ENCODE results near the gene HARBI1.

The HARBI1 gene

GRCh38 chr11:46607516-46607915, 9.5 kb downstream of the HARBI1 start:
- Histone ChIP-seq H3K36me3 (ENCODE audit: insufficient read depth, low read length) (peaks cover 5% of the 10 kb centered on the region; the same call in 1 of the 2 replicates), H3K9me3 (ENCODE audit: insufficient read depth, low read depth, low read length) (no peaks in the 10 kb centered on the region), H3K9ac (ENCODE audit: low read depth, low read length, poor library complexity, severe bottlenecking) (no peak overlapping the region), H3F3A (ENCODE audit: low read depth) (no peaks in the 10 kb centered on the region), H3K79me2 (ENCODE audit: insufficient read depth, low read length) (no peaks in the 10 kb centered on the region), H3K4me2 (ENCODE audit: low read depth, low read length, poor library complexity, severe bottlenecking) (no peak overlapping the region), H3K4me3 (ENCODE audit: low read length, poor library complexity, severe bottlenecking) (no peak overlapping the region), H3K9me2 (replicated peaks; ENCODE audit: low read depth, low read length) (no peaks in the 10 kb centered on the region), H3K27me3 (ENCODE audit: insufficient read depth, low read length, poor library complexity, severe bottlenecking) (no peaks in the 10 kb centered on the region), H2AFZ (ENCODE audit: low read length) (no peak overlapping the region), H4K20me1 (ENCODE audit: insufficient read depth, low read length, poor library complexity, severe bottlenecking) (no peaks in the 10 kb centered on the region), H3K4me1 (ENCODE audit: insufficient read depth, low read length, poor library complexity, severe bottlenecking) (peaks cover 7% of the 10 kb centered on the region)
- no peak for TF ChIP-seq EZH2phosphoT487 (IDR thresholded peaks at IDR 0.05; ENCODE audit: borderline replicate concordance)
- TF ChIP-seq CTCF (conservative IDR thresholded peaks at IDR 0.05; ENCODE audit: low read length): no peak

GRCh38 chr11:46604796-46605195, 12.2 kb downstream of the HARBI1 start:
- TF ChIP-seq EZH2phosphoT487 (IDR thresholded peaks at IDR 0.05; ENCODE audit: borderline replicate concordance): no peak
- TF ChIP-seq CTCF (conservative IDR thresholded peaks at IDR 0.05; ENCODE audit: low read length): no peak
- Histone ChIP-seq H3K4me2 (ENCODE audit: low read depth, low read length, poor library complexity, severe bottlenecking) (no peak overlapping the region), H3K9ac (ENCODE audit: low read depth, low read length, poor library complexity, severe bottlenecking) (no peak overlapping the region), H3K4me1 (ENCODE audit: insufficient read depth, low read length, poor library complexity, severe bottlenecking) (no peaks in the 10 kb centered on the region), H2AFZ (ENCODE audit: low read length) (no peak overlapping the region), H3K36me3 (ENCODE audit: insufficient read depth, low read length) (peaks cover 5% of the 10 kb centered on the region; the same call in 1 of the 2 replicates), H3K9me3 (ENCODE audit: insufficient read depth, low read depth, low read length) (no peaks in the 10 kb centered on the region), H3K9me2 (replicated peaks; ENCODE audit: low read depth, low read length) (no peaks in the 10 kb centered on the region), H4K20me1 (ENCODE audit: insufficient read depth, low read length, poor library complexity, severe bottlenecking) (no peaks in the 10 kb centered on the region), H3K79me2 (ENCODE audit: insufficient read depth, low read length) (no peaks in the 10 kb centered on the region), H3K4me3 (ENCODE audit: low read length, poor library complexity, severe bottlenecking) (no peak overlapping the region), H3F3A (ENCODE audit: low read depth) (no peaks in the 10 kb centered on the region; the same call in 1 of the 2 replicates), H3K27me3 (ENCODE audit: insufficient read depth, low read length, poor library complexity, severe bottlenecking) (no peaks in the 10 kb centered on the region)

- Histone ChIP-seq H3K4me2 (ENCODE audit: low read depth, low read length, poor library complexity, severe bottlenecking) (no peak overlapping the region), H3K79me2 (ENCODE audit: insufficient read depth, low read length) (no peaks in the 10 kb centered on the region), H3K36me3 (ENCODE audit: insufficient read depth, low read length) (peaks cover 5% of the 10 kb centered on the region; the same call in 1 of the 2 replicates), H3F3A (ENCODE audit: low read depth) (no peaks in the 10 kb centered on the region; the same call in 1 of the 2 replicates), H2AFZ (ENCODE audit: low read length) (no peak overlapping the region), H3K9ac (ENCODE audit: low read depth, low read length, poor library complexity, severe bottlenecking) (no peak overlapping the region), H3K9me2 (replicated peaks; ENCODE audit: low read depth, low read length) (no peaks in the 10 kb centered on the region), H3K4me1 (ENCODE audit: insufficient read depth, low read length, poor library complexity, severe bottlenecking) (no peaks in the 10 kb centered on the region), H3K4me3 (ENCODE audit: low read length, poor library complexity, severe bottlenecking) (no peak overlapping the region), H4K20me1 (ENCODE audit: insufficient read depth, low read length, poor library complexity, severe bottlenecking) (no peaks in the 10 kb centered on the region), H3K27me3 (ENCODE audit: insufficient read depth, low read length, poor library complexity, severe bottlenecking) (no peaks in the 10 kb centered on the region), H3K9me3 (ENCODE audit: insufficient read depth, low read depth, low read length) (no peaks in the 10 kb centered on the region)
- TF ChIP-seq EZH2phosphoT487 (IDR thresholded peaks at IDR 0.05; ENCODE audit: borderline replicate concordance): no peak
- TF ChIP-seq CTCF (conservative IDR thresholded peaks at IDR 0.05; ENCODE audit: low read length): no peak
These were observed 13.2 kb downstream of the HARBI1 start for GRCh38 chr11:46603704-46604308.
